Measurements from ENCODE around the gene RUNX1.

RUNX1 gene

DNA sequence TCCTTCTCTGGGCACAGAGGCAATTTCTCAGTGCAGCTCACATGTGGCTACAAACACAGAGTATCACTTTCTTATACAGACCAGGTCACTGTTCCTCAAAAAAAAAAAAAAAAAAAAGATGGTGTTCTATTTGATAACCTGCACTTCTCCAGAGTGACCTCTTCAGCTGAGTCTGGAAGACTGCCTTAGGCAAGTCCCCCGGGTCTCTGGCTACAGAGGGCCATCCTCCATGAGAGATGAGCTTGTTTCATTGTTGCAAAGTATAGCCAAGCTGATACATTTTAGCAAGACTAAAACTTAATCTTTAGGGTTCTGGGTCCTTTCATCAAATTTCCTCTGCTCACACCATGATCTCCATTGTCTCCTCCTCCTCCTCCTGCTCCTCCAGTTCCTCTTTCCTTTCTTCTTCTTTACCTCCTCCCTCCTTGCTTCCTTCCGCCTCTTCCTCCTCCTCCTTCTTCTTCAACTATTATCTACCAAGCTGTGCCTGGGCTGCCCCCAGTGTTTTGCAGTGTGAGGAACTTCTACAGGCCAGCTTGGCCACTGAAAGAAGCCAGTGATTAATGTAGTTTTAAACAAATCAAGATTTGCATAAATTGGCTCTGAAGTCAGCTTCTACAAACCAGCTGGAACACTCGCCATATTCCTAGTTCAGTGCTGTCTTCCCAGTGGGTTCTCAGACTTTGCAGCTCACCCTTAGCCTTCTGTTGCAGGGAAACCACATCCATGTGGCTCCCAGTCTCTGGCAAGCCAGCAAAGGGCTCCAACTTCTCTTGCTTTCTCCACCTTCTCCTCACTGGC lies 139.4 kb downstream of the RUNX1 start:
- DNase-seq (ENCODE audit: extremely low read depth, insufficient read length) = no peak
- Histone ChIP-seq H3K27me3 (replicated peaks; ENCODE audit: control insufficient read depth, insufficient read depth, low read length) (peaks cover 3% of the 10 kb centered on the region; the same call in 1 of the 2 replicates), H3K36me3 (ENCODE audit: control insufficient read depth, insufficient read depth, low read length) (no peaks in the 10 kb centered on the region), H3K4me3 (replicated peaks; ENCODE audit: low read depth, low read length) (no peak overlapping the region)
- TF ChIP-seq, protein P1, sequence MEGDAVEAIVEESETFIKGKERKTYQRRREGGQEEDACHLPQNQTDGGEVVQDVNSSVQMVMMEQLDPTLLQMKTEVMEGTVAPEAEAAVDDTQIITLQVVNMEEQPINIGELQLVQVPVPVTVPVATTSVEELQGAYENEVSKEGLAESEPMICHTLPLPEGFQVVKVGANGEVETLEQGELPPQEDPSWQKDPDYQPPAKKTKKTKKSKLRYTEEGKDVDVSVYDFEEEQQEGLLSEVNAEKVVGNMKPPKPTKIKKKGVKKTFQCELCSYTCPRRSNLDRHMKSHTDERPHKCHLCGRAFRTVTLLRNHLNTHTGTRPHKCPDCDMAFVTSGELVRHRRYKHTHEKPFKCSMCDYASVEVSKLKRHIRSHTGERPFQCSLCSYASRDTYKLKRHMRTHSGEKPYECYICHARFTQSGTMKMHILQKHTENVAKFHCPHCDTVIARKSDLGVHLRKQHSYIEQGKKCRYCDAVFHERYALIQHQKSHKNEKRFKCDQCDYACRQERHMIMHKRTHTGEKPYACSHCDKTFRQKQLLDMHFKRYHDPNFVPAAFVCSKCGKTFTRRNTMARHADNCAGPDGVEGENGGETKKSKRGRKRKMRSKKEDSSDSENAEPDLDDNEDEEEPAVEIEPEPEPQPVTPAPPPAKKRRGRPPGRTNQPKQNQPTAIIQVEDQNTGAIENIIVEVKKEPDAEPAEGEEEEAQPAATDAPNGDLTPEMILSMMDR (IDR thresholded peaks at IDR 0.05; ENCODE audit: insufficient read depth, low read length, poor library complexity, severe bottlenecking) = no peak

DNA sequence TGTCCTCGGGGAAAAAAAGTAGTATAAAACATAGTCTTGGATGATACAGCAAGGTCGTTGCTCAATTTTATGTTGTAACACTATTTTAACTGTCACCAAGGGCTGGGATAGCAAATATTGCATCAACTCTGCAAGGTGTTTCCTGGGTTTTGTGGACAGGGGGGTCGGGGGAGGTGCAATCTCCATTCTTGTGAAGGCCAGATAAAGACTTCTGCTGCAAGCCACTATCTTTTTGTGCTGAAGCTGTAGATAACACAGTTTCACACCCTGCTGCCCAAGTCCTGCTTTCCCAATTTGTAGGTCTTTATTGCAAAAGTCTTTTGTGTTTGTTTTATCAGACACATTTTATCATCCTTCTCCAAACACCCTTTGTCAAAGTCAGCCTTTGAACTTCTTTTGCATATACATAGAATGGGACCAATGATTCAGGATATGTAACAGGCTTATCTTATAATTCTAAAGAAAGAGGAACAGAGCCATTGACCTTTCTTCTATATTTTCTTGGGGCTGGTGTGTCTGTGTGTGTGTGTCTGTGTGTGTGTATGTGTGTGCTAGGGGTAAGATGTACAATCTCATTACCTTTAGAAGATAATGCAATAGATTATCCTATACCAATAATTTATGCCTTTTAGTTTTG lies 140.6 kb downstream of the RUNX1 start:
- H3K4me3 ChIP-seq (replicated peaks; ENCODE audit: low read depth, low read length) = no peak overlapping the region

DNA sequence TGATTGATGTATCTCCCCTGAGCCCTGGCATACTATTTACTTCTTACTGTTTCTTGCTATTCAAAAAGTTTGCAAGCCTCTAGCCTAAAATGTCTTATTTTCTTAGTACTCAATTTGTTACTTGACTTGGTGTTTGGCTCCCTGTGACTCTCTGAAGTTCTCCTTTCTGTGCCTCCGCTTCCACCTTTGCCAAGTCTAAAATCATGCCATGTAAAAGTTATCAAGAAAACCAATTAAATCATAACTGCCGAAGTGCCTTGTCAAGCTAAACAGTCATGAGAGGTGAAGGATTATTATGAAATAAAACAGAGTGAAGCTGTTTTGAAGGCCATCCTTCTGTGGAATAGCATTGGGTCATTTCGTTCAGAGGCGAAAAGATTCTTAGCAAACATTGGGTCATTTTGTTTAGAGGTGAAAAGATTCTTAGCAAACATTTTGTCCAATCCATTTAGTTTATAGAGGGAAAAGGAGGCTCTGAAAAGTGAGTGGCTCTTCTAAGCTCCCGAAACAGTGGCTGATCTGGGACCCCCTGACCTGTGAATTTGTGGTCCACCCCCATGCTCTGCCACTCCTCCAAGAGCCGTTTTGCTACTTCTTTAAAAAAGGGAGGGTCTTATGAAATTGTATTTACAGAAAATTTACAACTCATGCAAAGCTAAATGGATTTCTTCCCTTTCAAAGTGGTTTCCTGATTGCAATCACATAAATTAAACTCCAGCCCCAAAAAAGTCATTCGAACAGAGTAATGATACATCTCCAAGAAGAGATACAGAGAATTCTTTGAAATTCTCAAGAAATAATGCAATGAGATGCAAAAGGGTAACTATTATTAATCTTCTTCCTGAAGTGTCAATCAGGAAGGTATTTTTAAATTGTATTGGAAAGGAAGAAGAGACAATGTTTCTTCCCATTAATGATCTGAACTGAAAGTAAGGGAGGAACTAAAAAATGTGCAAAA lies 141.4 kb downstream of the RUNX1 start:
- Histone ChIP-seq H3K4me3 (replicated peaks; ENCODE audit: low read depth, low read length) (no peak overlapping the region), H3K36me3 (ENCODE audit: control insufficient read depth, insufficient read depth, low read length) (no peaks in the 10 kb centered on the region), H3K27me3 (replicated peaks; ENCODE audit: control insufficient read depth, insufficient read depth, low read length) (peaks cover 2% of the 10 kb centered on the region; the same call in 1 of the 2 replicates)
- TF ChIP-seq, protein P1 (IDR thresholded peaks at IDR 0.05; ENCODE audit: insufficient read depth, low read length, poor library complexity, severe bottlenecking) = no peak
- no peak for DNase-seq (ENCODE audit: extremely low read depth, insufficient read length)

More for the DNA sequence above, 140.6 kb downstream of the RUNX1 start:
- Histone ChIP-seq H3K27me3 (replicated peaks; ENCODE audit: control insufficient read depth, insufficient read depth, low read length) (peaks cover 3% of the 10 kb centered on the region; the same call in 1 of the 2 replicates), H3K36me3 (ENCODE audit: control insufficient read depth, insufficient read depth, low read length) (no peaks in the 10 kb centered on the region)
- TF ChIP-seq, protein P1 (IDR thresholded peaks at IDR 0.05; ENCODE audit: insufficient read depth, low read length, poor library complexity, severe bottlenecking) = no peak
- DNase-seq (ENCODE audit: extremely low read depth, insufficient read length) = no peak

DNA sequence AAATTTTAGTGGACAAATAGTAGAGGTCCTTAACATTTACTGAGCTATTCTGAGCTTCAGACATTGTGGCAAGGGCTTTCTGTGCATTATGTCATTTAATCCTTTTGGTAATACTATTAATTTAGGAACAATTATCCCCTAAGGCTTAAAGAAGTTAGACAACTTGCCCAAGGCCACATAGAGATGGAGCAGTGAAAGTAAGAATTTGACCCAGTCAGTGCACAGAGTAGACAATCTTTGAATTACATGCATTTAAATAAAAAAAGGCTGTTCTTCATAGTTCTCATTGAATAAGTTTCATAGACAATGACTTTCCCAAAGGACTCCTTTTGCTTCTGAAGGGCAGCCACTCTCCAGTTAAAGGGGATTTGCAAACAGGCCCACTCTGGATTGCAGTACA lies 142.7 kb downstream of the RUNX1 start:
- TF ChIP-seq, protein P1 (IDR thresholded peaks at IDR 0.05; ENCODE audit: insufficient read depth, low read length, poor library complexity, severe bottlenecking) = no peak
- no peaks in the 10 kb centered on the region for H3K36me3 ChIP-seq (ENCODE audit: control insufficient read depth, insufficient read depth, low read length)
- no peaks in the 10 kb centered on the region for H3K27me3 ChIP-seq (replicated peaks; ENCODE audit: control insufficient read depth, insufficient read depth, low read length)
- no peak overlapping the region for H3K4me3 ChIP-seq (replicated peaks; ENCODE audit: low read depth, low read length)
- no peak for DNase-seq (ENCODE audit: extremely low read depth, insufficient read length)

GRCh38 chr21:34905218-34905537 lies 143.9 kb downstream of the RUNX1 start:
- no peaks in the 10 kb centered on the region for H3K27me3 ChIP-seq (replicated peaks; ENCODE audit: control insufficient read depth, insufficient read depth, low read length)
- DNase-seq (ENCODE audit: extremely low read depth, insufficient read length) = no peak
- TF ChIP-seq, protein P1 (IDR thresholded peaks at IDR 0.05; ENCODE audit: insufficient read depth, low read length, poor library complexity, severe bottlenecking) = no peak

More at GRCh38 chr21:34905218-34905537, 143.9 kb downstream of the RUNX1 start:
- Histone ChIP-seq H3K4me3 (replicated peaks; ENCODE audit: low read depth, low read length) (no peak overlapping the region), H3K36me3 (ENCODE audit: control insufficient read depth, insufficient read depth, low read length) (no peaks in the 10 kb centered on the region)
